Caco-2 (cell line): ENCODE results near the gene OSBPL6. TPM values are rescaled to one million over a fixed set of nuclear protein-coding genes. Genes with fewer than 3 reads are reported as not detected.
"Not testable (repeated sequence)": the region's sequence is repeated elsewhere in the genome, so short reads cannot be mapped to it uniquely, and the experiment has no call there.

ENCODE experiments used
- BruUV-seq: library from RNA; stranded (reverse); fragments of 400-500 nt; replicated peaks from 2 replicates; lab custom pipeline; 2021; lab: Mats Ljungman, UMichigan
- CTCF ChIA-PET: fragments of 300-600 bp; sonication (Branson Sonifier 250); formaldehyde crosslinking; loops from one replicate; lab custom pipeline; 2022; ENCODE audit warnings: antibody characterized with exemption; lab: Charles Lee
- POLR2A ChIA-PET: fragments of 300-600 bp; sonication (Branson Sonifier 250); formaldehyde crosslinking; loops from one replicate; lab custom pipeline; 2022; ENCODE audit warnings: antibody characterized with exemption; lab: Charles Lee
- DNase-seq, 2 experiments: peaks; one replicate each; pipeline versions ENCODE4 v3.0.0 to v3.0.0-alpha.2; 2020 to 2022
- H3K27me3 ChIP-seq: replicated peaks from 2 replicates; pipeline ENCODE4 v1.6.0; 2011; ENCODE audit warnings: low read length; ENCODE audit not compliant: control insufficient read depth, insufficient read depth
- H3K36me3 ChIP-seq: 2 replicates; pipeline ENCODE4 v1.5.1; 2011; ENCODE audit warnings: low read length; ENCODE audit not compliant: control insufficient read depth, insufficient read depth
- H3K4me1 ChIP-seq: fragments of 250-450 bp; sonication (Bioruptor Pico); 2 replicates; pipeline ENCODE4 v1.5.1; 2020; ENCODE audit warnings: mild to moderate bottlenecking
- H3K4me3 ChIP-seq: 2 replicates; pipeline ENCODE4 v1.5.1; 2011; ENCODE audit warnings: low read depth, mild to moderate bottlenecking, control low read depth, low read length
- H3K9me3 ChIP-seq: fragments of 250-450 bp; sonication (Bioruptor Pico); 2 replicates; pipeline ENCODE4 v1.5.1; 2020; ENCODE audit warnings: mild to moderate bottlenecking, moderate library complexity
- H3K27ac Mint-ChIP-seq: one replicate; pipeline ENCODE4 v1.8.0; 2022; ENCODE audit warnings: mixed read lengths; ENCODE audit not compliant: unreplicated experiment
- H3K27me3 Mint-ChIP-seq: one replicate; pipeline ENCODE4 v1.8.0; 2022; ENCODE audit warnings: mixed read lengths; ENCODE audit not compliant: insufficient read depth, unreplicated experiment
- H3K36me3 Mint-ChIP-seq: one replicate; pipeline ENCODE4 v1.8.0; 2022; ENCODE audit warnings: mild to moderate bottlenecking, mixed read lengths; ENCODE audit not compliant: insufficient read depth, unreplicated experiment
- H3K4me1 Mint-ChIP-seq: one replicate; pipeline ENCODE4 v1.8.0; 2022; ENCODE audit warnings: low read depth, mixed read lengths; ENCODE audit not compliant: unreplicated experiment
- H3K4me3 Mint-ChIP-seq: one replicate; pipeline ENCODE4 v1.8.0; 2022; ENCODE audit warnings: mild to moderate bottlenecking, moderate library complexity, mixed read lengths; ENCODE audit not compliant: unreplicated experiment
- H3K9me3 Mint-ChIP-seq: one replicate; pipeline ENCODE4 v1.8.0; 2022; ENCODE audit warnings: mixed read lengths; ENCODE audit not compliant: unreplicated experiment
- intact Hi-C: fragments of 100-400 bp; cut with micrococcal nuclease; formaldehyde crosslinking; loops from one replicate; pipeline ENCODE4 v1.10.0; 2022; ENCODE audit not compliant: unreplicated experiment
- total RNA-seq: library from RNA; stranded (reverse); gene quantifications from 2 replicates; pipeline ENCODE4 v1.2.3, GENCODE V29; 2022
- TF ChIP-seq, protein P1 (sequence below), 2 experiments: fragments of 200-600 bp in 1 of 2; IDR thresholded peaks; 1 replicate in 1 of 2; 2 replicates in 1 of 2; pipeline versions ENCODE4 v1.5.1 to v1.8.0; 2011 to 2022; ENCODE audit warnings: antibody characterized with exemption in 1 of 2, control low read depth in 1 of 2, inconsistent platforms in 1 of 2, low read depth in 1 of 2, low read length in 1 of 2, mild to moderate bottlenecking in 1 of 2, moderate library complexity in 1 of 2; ENCODE audit not compliant: insufficient read depth in 1 of 2, severe bottlenecking in 1 of 2, unreplicated experiment in 1 of 2

OSBPL6 gene
- total RNA-seq, 1 experiment from 2014 or later = 1.5 TPM

DNA sequence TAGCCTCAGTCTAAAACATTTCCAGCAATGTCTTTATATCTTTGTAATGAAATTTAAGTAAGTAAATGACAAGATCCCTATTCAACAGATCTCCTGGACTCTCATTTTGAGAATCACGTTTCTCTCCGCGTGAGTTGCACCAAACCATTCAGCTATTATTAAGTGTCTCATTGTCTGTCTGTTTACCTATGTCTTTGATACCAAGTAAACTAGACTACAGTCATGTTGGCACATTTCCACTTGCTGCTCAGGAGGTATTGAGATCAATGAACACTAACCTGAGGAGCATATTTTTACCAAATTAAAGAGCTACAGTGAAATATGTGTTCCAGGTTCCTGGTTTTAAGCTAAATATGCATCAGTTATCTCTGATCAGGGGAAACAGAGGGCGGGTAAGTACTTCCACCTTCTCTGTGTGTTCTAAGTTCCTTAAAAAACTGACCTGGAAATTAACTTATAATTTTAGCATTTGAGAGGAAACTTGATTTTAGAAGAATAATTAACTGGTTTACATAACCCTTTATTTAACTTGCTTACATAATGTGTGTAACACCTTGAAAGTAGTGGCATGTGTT is 125.8 kb downstream of the OSBPL6 start:
- peaks cover 2% of the 10 kb centered on the region for H3K27me3 Mint-ChIP-seq
- H3K4me3 ChIP-seq = no peak overlapping the region
- no peaks in the 10 kb centered on the region for H3K27me3 ChIP-seq
- no peaks in the 10 kb centered on the region for H3K9me3 ChIP-seq
- H3K4me1 Mint-ChIP-seq = no peaks in the 10 kb centered on the region
- intact Hi-C loops = no loop called here
- BruUV-seq = no TSS peak
- H3K9me3 Mint-ChIP-seq = no peaks in the 10 kb centered on the region
- no peak overlapping the region for H3K4me3 Mint-ChIP-seq
- CTCF ChIA-PET = no interaction called here
- no peak for DNase-seq
- H3K4me1 ChIP-seq = 0 out of 2 replicates have a peak, but pooled peaks cover 6% of the 10 kb centered on the region
- POLR2A ChIA-PET = no interaction called here
- no peaks in the 10 kb centered on the region for H3K36me3 Mint-ChIP-seq
- TF ChIP-seq, protein P1, sequence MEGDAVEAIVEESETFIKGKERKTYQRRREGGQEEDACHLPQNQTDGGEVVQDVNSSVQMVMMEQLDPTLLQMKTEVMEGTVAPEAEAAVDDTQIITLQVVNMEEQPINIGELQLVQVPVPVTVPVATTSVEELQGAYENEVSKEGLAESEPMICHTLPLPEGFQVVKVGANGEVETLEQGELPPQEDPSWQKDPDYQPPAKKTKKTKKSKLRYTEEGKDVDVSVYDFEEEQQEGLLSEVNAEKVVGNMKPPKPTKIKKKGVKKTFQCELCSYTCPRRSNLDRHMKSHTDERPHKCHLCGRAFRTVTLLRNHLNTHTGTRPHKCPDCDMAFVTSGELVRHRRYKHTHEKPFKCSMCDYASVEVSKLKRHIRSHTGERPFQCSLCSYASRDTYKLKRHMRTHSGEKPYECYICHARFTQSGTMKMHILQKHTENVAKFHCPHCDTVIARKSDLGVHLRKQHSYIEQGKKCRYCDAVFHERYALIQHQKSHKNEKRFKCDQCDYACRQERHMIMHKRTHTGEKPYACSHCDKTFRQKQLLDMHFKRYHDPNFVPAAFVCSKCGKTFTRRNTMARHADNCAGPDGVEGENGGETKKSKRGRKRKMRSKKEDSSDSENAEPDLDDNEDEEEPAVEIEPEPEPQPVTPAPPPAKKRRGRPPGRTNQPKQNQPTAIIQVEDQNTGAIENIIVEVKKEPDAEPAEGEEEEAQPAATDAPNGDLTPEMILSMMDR (IDR thresholded peaks at IDR 0.05; ENCODE audit: insufficient read depth in 1 of 2, low read depth in 1 of 2, low read length in 1 of 2, severe bottlenecking in 1 of 2, unreplicated experiment in 1 of 2) = no peak
- no peaks in the 10 kb centered on the region for H3K36me3 ChIP-seq
- no peak overlapping the region for H3K27ac Mint-ChIP-seq

- intact Hi-C loops = no loop called here
- H3K4me3 ChIP-seq = no peak overlapping the region
- Mint-ChIP-seq H3K27me3 (peaks cover 2% of the 10 kb centered on the region), H3K27ac (no peak overlapping the region), H3K9me3 (no peaks in the 10 kb centered on the region), H3K36me3 (no peaks in the 10 kb centered on the region), H3K4me1 (no peaks in the 10 kb centered on the region), H3K4me3 (no peak overlapping the region)
- BruUV-seq = no TSS peak
- TF ChIP-seq, protein P1 (IDR thresholded peaks at IDR 0.05; ENCODE audit: insufficient read depth in 1 of 2, low read depth in 1 of 2, low read length in 1 of 2, severe bottlenecking in 1 of 2, unreplicated experiment in 1 of 2) = no peak
- DNase-seq = no peak
- no peaks in the 10 kb centered on the region for H3K9me3 ChIP-seq
- CTCF ChIA-PET = no interaction called here
- H3K27me3 ChIP-seq = no peaks in the 10 kb centered on the region
- POLR2A ChIA-PET = no interaction called here
- peaks cover 4% of the 10 kb centered on the region for H3K4me1 ChIP-seq
- no peaks in the 10 kb centered on the region for H3K36me3 ChIP-seq
Measured at GRCh38 chr2:178322068-178322467, 127.8 kb downstream of the OSBPL6 start.

GRCh38 chr2:178323331-178323730 is 129.0 kb downstream of the OSBPL6 start:
- H3K27me3 Mint-ChIP-seq, CTCF ChIA-PET: not testable (repeated sequence)

More at GRCh38 chr2:178323331-178323730, 129.0 kb downstream of the OSBPL6 start:
- H3K36me3 ChIP-seq, H3K27me3 ChIP-seq, H3K27ac Mint-ChIP-seq, H3K9me3 Mint-ChIP-seq, H3K36me3 Mint-ChIP-seq, H3K4me3 ChIP-seq, POLR2A ChIA-PET, BruUV-seq, H3K4me1 Mint-ChIP-seq, DNase-seq, H3K4me3 Mint-ChIP-seq, intact Hi-C loops, H3K9me3 ChIP-seq: not testable (repeated sequence)
- H3K4me1 ChIP-seq = peaks cover 16% of the 10 kb centered on the region
